Karpas-422 (cell line): Measurements from ENCODE around the gene BRD9. TPM values are rescaled to one million over a fixed set of nuclear protein-coding genes. Genes with fewer than 3 reads are reported as not detected.

Experiments
- DNase-seq: peaks from one replicate; pipeline ENCODE4 v3.0.0-alpha.2; 2015
- H2AFZ ChIP-seq: fragments of 200-600 bp; sonication (generic); 2 replicates; pipeline ENCODE4 v1.6.1; 2014; ENCODE audit warnings: antibody characterized with exemption, low read length, mixed read lengths
- H3K27ac ChIP-seq: fragments of 200-600 bp; sonication (generic); 2 replicates; pipeline ENCODE4 v1.5.1; 2014; ENCODE audit warnings: mild to moderate bottlenecking, low read length, moderate library complexity
- H3K27me3 ChIP-seq: fragments of 200-600 bp; sonication (generic); 2 replicates; pipeline ENCODE4 v1.6.1; 2014; ENCODE audit warnings: low read length, mixed read lengths
- H3K36me3 ChIP-seq: fragments of 200-600 bp; sonication (generic); 2 replicates; pipeline ENCODE4 v1.6.1; 2014; ENCODE audit warnings: low read length, mixed read lengths; ENCODE audit not compliant: insufficient read depth
- H3K4me1 ChIP-seq: fragments of 200-600 bp; sonication (generic); 2 replicates; pipeline ENCODE4 v1.6.1; 2014; ENCODE audit warnings: mild to moderate bottlenecking, low read length, mixed read lengths
- H3K4me2 ChIP-seq: fragments of 200-600 bp; sonication (generic); 2 replicates; pipeline ENCODE4 v1.6.1; 2014; ENCODE audit warnings: low read length, low read depth, mild to moderate bottlenecking; ENCODE audit not compliant: poor library complexity, severe bottlenecking
- H3K4me3 ChIP-seq: fragments of 200-600 bp; sonication (generic); 2 replicates; pipeline ENCODE4 v1.5.1; 2014; ENCODE audit warnings: mild to moderate bottlenecking, antibody characterized with exemption, low read length, mixed read lengths
- H3K79me2 ChIP-seq: fragments of 200-600 bp; sonication (generic); 2 replicates; pipeline ENCODE4 v1.6.1; 2014; ENCODE audit warnings: mild to moderate bottlenecking, low read length, mixed read lengths
- H3K9ac ChIP-seq: fragments of 200-600 bp; sonication (generic); 2 replicates; pipeline ENCODE4 v1.6.0; 2014; ENCODE audit warnings: low read length
- H3K9me2 ChIP-seq: fragments of 200-600 bp; sonication (generic), shearing (Covaris generic); replicated peaks from 2 replicates; pipeline ENCODE4 v1.6.0; 2014; ENCODE audit warnings: mild to moderate bottlenecking, low read length, moderate library complexity; ENCODE audit not compliant: insufficient read depth
- H3K9me3 ChIP-seq: fragments of 300-700, 200-600 bp; sonication (generic); 2 replicates; pipeline ENCODE4 v1.6.1; 2014; ENCODE audit warnings: low read length, mixed read lengths
- H4K20me1 ChIP-seq: fragments of 200-600 bp; sonication (generic); 2 replicates; pipeline ENCODE4 v1.6.1; 2014; ENCODE audit warnings: mild to moderate bottlenecking, antibody characterized with exemption, low read length, low read depth; ENCODE audit not compliant: insufficient read depth
- total RNA-seq: library from RNA; depleted of rRNA; stranded (reverse); fragments of >200 nt; shearing (Covaris generic); gene quantifications from 2 replicates; pipeline ENCODE4 v1.2.3, GENCODE V29; 2014; ENCODE audit warnings: low replicate concordance

BRD9 gene
- total RNA-seq, 1 experiment from 2014 or later = 25.7 TPM

GRCh38 chr5:887947-888637 lies 4.5 kb downstream of the BRD9 start:
- no peak overlapping the region for H3K4me3 ChIP-seq
- no peaks in the 10 kb centered on the region for H3K27me3 ChIP-seq
- H3K4me2 ChIP-seq = no peak overlapping the region
- no peak overlapping the region for H3K9ac ChIP-seq
- peaks cover 14% of the 10 kb centered on the region for H4K20me1 ChIP-seq
- H3K9me3 ChIP-seq = no peaks in the 10 kb centered on the region
- peaks cover 57% of the 10 kb centered on the region for H3K36me3 ChIP-seq
- H3K4me1 ChIP-seq = peaks cover 13% of the 10 kb centered on the region
- H3K27ac ChIP-seq = no peak overlapping the region
- DNase-seq = no peak
- peaks cover 90% of the 10 kb centered on the region for H3K79me2 ChIP-seq
- H3K9me2 ChIP-seq = no peaks in the 10 kb centered on the region
- no peak overlapping the region for H2AFZ ChIP-seq

GRCh38 chr5:886716-887325 lies 5.8 kb downstream of the BRD9 start:
- no peak overlapping the region for H3K4me3 ChIP-seq
- H3K79me2 ChIP-seq = peaks cover 92% of the 10 kb centered on the region
- peaks cover 68% of the 10 kb centered on the region for H3K36me3 ChIP-seq
- no peak overlapping the region for H3K4me2 ChIP-seq
- H3K4me1 ChIP-seq = peaks cover 13% of the 10 kb centered on the region
- DNase-seq = no peak
- H4K20me1 ChIP-seq = peaks cover 25% of the 10 kb centered on the region
- H3K27ac ChIP-seq = no peak overlapping the region
- no peaks in the 10 kb centered on the region for H3K9me3 ChIP-seq
- H2AFZ ChIP-seq = no peak overlapping the region
- H3K9ac ChIP-seq = no peak overlapping the region
- H3K27me3 ChIP-seq = no peaks in the 10 kb centered on the region
- no peaks in the 10 kb centered on the region for H3K9me2 ChIP-seq

DNA sequence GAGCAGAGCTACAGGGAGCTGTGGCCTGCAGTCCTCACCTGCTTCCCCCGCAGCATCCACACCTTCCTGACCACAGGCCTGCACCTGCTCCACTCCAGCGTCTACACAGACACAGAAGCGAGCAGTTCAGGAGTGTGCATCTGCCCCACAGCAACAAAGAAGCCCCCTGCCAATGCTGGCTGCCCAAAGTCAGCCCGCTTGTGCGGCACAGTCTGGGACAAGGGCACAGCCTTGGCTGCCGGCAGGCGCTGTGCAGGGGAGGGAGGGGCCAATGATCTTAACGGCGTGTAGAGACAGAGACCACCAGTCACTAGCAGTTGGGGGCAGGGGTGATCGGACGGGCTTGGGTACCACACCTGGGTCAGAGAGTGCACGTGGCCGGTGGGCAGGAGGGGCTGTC lies 6.6 kb downstream of the BRD9 start:
- H3K4me3 ChIP-seq = no peak overlapping the region
- H4K20me1 ChIP-seq = peaks cover 33% of the 10 kb centered on the region
- H2AFZ ChIP-seq = no peak overlapping the region
- H3K9me2 ChIP-seq = no peaks in the 10 kb centered on the region
- no peak overlapping the region for H3K4me2 ChIP-seq
- H3K27ac ChIP-seq = no peak overlapping the region
- peaks cover 76% of the 10 kb centered on the region for H3K36me3 ChIP-seq
- H3K27me3 ChIP-seq = no peaks in the 10 kb centered on the region
- peaks cover 6% of the 10 kb centered on the region for H3K4me1 ChIP-seq
- no peaks in the 10 kb centered on the region for H3K9me3 ChIP-seq
- peaks cover 89% of the 10 kb centered on the region for H3K79me2 ChIP-seq
- DNase-seq = no peak
- H3K9ac ChIP-seq = no peak overlapping the region

GRCh38 chr5:885529-885928 lies 7.1 kb downstream of the BRD9 start:
- H3K4me2 ChIP-seq = no peak overlapping the region
- no peak overlapping the region for H2AFZ ChIP-seq
- no peak overlapping the region for H3K4me3 ChIP-seq
- no peak overlapping the region for H3K9ac ChIP-seq
- H3K4me1 ChIP-seq = peaks cover under 1% of the 10 kb centered on the region; the same call in 1 of the 2 replicates
- H3K9me2 ChIP-seq = no peaks in the 10 kb centered on the region
- H4K20me1 ChIP-seq = peaks cover 35% of the 10 kb centered on the region
- peaks cover 73% of the 10 kb centered on the region for H3K36me3 ChIP-seq
- no peak for DNase-seq
- no peaks in the 10 kb centered on the region for H3K27me3 ChIP-seq
- H3K79me2 ChIP-seq = peaks cover 84% of the 10 kb centered on the region
- H3K9me3 ChIP-seq = no peaks in the 10 kb centered on the region
- H3K27ac ChIP-seq = no peak overlapping the region

- Histone ChIP-seq H3K9me3 (no peaks in the 10 kb centered on the region), H3K79me2 (peaks cover 80% of the 10 kb centered on the region), H3K9ac (no peak overlapping the region)
These were observed 7.5 kb downstream of the BRD9 start for GRCh38 chr5:885127-885442.

GRCh38 chr5:884345-885126 lies 8.1 kb downstream of the BRD9 start:
- Histone ChIP-seq H3K4me1 (no peaks in the 10 kb centered on the region), H3K36me3 (peaks cover 63% of the 10 kb centered on the region), H3K4me2 (no peak overlapping the region), H3K27me3 (no peaks in the 10 kb centered on the region), H3K9me3 (no peaks in the 10 kb centered on the region), H3K9me2 (no peaks in the 10 kb centered on the region), H2AFZ (no peak overlapping the region), H3K27ac (no peak overlapping the region), H3K79me2 (peaks cover 74% of the 10 kb centered on the region), H3K9ac (no peak overlapping the region), H4K20me1 (peaks cover 35% of the 10 kb centered on the region), H3K4me3 (no peak overlapping the region)
- no peak for DNase-seq

More at GRCh38 chr5:885127-885442, 7.5 kb downstream of the BRD9 start:
- H3K36me3 ChIP-seq = peaks cover 69% of the 10 kb centered on the region
- H2AFZ ChIP-seq = no peak overlapping the region
- no peak overlapping the region for H3K27ac ChIP-seq
- H3K4me3 ChIP-seq = no peak overlapping the region
- H3K27me3 ChIP-seq = no peaks in the 10 kb centered on the region
- no peaks in the 10 kb centered on the region for H3K9me2 ChIP-seq
- no peak overlapping the region for H3K4me2 ChIP-seq
- H4K20me1 ChIP-seq = peaks cover 35% of the 10 kb centered on the region
- no peak for DNase-seq
- H3K4me1 ChIP-seq = no peaks in the 10 kb centered on the region

GRCh38 chr5:883475-884181 lies 9.0 kb downstream of the BRD9 start:
- Histone ChIP-seq H3K36me3 (peaks cover 54% of the 10 kb centered on the region), H3K9me3 (no peaks in the 10 kb centered on the region), H4K20me1 (peaks cover 35% of the 10 kb centered on the region), H3K4me2 (no peak overlapping the region), H3K27ac (no peak overlapping the region), H3K4me3 (no peak overlapping the region), H3K9ac (no peak overlapping the region), H3K79me2 (peaks cover 66% of the 10 kb centered on the region), H2AFZ (no peak overlapping the region), H3K4me1 (no peaks in the 10 kb centered on the region), H3K9me2 (no peaks in the 10 kb centered on the region), H3K27me3 (no peaks in the 10 kb centered on the region)
- DNase-seq = no peak
